Panc1 (cell line): ENCODE data around the gene SOX8.

Experiments used
- POLR2AphosphoS5 ChIP-seq: IDR thresholded peaks from 2 replicates; pipeline ENCODE4 v1.6.1; 2012; ENCODE audit warnings: mild to moderate bottlenecking, low read depth, low read length, moderate library complexity
- TCF7L2 ChIP-seq: IDR thresholded peaks from 2 replicates; pipeline ENCODE4 v1.6.1; 2011; ENCODE audit warnings: mild to moderate bottlenecking, low read depth, low read length, inconsistent platforms
- TF ChIP-seq, protein P1 (sequence below): fragments of 450-650 bp; IDR thresholded peaks from 2 replicates; pipeline ENCODE4 v1.5.1; 2017; ENCODE audit warnings: mild to moderate bottlenecking
- TF ChIP-seq, protein P2 (sequence below), 2 experiments: IDR thresholded peaks; 2 replicates each; pipeline ENCODE4 v1.6.1; 2011 to 2012; ENCODE audit warnings: low read depth in 2 of 2, control low read depth in 1 of 2, low read length in 1 of 2, mild to moderate bottlenecking in 1 of 2, moderate library complexity in 1 of 2; ENCODE audit not compliant: insufficient read depth in 1 of 2

DNA sequence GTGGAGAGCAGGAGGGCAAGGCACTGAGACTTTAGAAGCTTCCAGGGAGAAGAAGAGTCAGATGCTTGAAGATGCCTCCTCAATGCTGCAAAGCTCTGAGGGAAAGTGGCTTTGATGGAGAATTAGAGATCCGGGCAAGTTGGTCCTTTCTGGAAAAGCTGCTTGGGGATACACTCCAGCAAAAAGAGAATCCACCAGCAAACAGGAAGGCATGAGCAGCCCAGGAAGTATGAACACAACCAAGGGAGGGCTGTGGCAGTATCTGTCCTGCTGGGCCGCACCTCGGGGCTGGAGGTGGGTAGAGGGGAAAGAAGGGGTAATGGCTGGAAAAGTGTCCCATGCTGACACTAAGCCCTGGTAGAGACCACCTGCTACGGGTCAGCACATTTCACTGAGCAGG lies 16.1 kb upstream of the SOX8 start:
- TF ChIP-seq, protein P1, sequence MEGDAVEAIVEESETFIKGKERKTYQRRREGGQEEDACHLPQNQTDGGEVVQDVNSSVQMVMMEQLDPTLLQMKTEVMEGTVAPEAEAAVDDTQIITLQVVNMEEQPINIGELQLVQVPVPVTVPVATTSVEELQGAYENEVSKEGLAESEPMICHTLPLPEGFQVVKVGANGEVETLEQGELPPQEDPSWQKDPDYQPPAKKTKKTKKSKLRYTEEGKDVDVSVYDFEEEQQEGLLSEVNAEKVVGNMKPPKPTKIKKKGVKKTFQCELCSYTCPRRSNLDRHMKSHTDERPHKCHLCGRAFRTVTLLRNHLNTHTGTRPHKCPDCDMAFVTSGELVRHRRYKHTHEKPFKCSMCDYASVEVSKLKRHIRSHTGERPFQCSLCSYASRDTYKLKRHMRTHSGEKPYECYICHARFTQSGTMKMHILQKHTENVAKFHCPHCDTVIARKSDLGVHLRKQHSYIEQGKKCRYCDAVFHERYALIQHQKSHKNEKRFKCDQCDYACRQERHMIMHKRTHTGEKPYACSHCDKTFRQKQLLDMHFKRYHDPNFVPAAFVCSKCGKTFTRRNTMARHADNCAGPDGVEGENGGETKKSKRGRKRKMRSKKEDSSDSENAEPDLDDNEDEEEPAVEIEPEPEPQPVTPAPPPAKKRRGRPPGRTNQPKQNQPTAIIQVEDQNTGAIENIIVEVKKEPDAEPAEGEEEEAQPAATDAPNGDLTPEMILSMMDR, result no peak
- TF ChIP-seq TCF7L2 (no peak), POLR2AphosphoS5 (no peak)
- TF ChIP-seq, protein P2, sequence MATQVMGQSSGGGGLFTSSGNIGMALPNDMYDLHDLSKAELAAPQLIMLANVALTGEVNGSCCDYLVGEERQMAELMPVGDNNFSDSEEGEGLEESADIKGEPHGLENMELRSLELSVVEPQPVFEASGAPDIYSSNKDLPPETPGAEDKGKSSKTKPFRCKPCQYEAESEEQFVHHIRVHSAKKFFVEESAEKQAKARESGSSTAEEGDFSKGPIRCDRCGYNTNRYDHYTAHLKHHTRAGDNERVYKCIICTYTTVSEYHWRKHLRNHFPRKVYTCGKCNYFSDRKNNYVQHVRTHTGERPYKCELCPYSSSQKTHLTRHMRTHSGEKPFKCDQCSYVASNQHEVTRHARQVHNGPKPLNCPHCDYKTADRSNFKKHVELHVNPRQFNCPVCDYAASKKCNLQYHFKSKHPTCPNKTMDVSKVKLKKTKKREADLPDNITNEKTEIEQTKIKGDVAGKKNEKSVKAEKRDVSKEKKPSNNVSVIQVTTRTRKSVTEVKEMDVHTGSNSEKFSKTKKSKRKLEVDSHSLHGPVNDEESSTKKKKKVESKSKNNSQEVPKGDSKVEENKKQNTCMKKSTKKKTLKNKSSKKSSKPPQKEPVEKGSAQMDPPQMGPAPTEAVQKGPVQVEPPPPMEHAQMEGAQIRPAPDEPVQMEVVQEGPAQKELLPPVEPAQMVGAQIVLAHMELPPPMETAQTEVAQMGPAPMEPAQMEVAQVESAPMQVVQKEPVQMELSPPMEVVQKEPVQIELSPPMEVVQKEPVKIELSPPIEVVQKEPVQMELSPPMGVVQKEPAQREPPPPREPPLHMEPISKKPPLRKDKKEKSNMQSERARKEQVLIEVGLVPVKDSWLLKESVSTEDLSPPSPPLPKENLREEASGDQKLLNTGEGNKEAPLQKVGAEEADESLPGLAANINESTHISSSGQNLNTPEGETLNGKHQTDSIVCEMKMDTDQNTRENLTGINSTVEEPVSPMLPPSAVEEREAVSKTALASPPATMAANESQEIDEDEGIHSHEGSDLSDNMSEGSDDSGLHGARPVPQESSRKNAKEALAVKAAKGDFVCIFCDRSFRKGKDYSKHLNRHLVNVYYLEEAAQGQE (IDR thresholded peaks at IDR 0.05; ENCODE audit: insufficient read depth in 1 of 2, low read depth in 2 of 2, low read length in 1 of 2), result no peak
